GM21576 (cell line): ENCODE results near the gene OAT.

ENCODE experiments used
- ATAC-seq: cut with Tn5 transposase; IDR thresholded peaks from one replicate; pipeline ENCODE4 v1.9.1; 2021; ENCODE audit warnings: mild to moderate bottlenecking, moderate library complexity; ENCODE audit not compliant: unreplicated experiment

The OAT gene

GRCh38 chr10:124407456-124407855 lies 11.3 kb downstream of the OAT start:
- ATAC-seq: no peak

- ATAC-seq: peak; percentile 94
Observed at GRCh38 chr10:124403548-124403947, 15.2 kb downstream of the OAT start.

GRCh38 chr10:124402273-124402672 lies 16.4 kb downstream of the OAT start:
- no peak for ATAC-seq

GRCh38 chr10:124401633-124402032 lies 17.1 kb downstream of the OAT start:
- ATAC-seq: no peak

GRCh38 chr10:124394583-124394982 lies 24.1 kb downstream of the OAT start:
- no peak for ATAC-seq

GRCh38 chr10:124392626-124393342 lies 25.9 kb downstream of the OAT start:
- ATAC-seq: no peak

GRCh38 chr10:124390471-124391187 lies 28.1 kb downstream of the OAT start:
- ATAC-seq: no peak

GRCh38 chr10:124389613-124390361 lies 28.9 kb downstream of the OAT start:
- no peak for ATAC-seq

GRCh38 chr10:124388823-124389612 lies 29.7 kb downstream of the OAT start:
- peak; percentile 86 for ATAC-seq

- ATAC-seq: no peak
Observed at GRCh38 chr10:124388476-124388822, 30.3 kb downstream of the OAT start.

GRCh38 chr10:124387078-124387874 lies 31.4 kb downstream of the OAT start:
- ATAC-seq: no peak

GRCh38 chr10:124386186-124387077 lies 32.3 kb downstream of the OAT start:
- ATAC-seq: no peak

GRCh38 chr10:124385627-124386185 lies 33.0 kb downstream of the OAT start:
- ATAC-seq: no peak

GRCh38 chr10:124384591-124385190 lies 34.0 kb downstream of the OAT start:
- ATAC-seq: no peak

- ATAC-seq: no peak
Observed at GRCh38 chr10:124384172-124384571, 34.6 kb downstream of the OAT start.

- ATAC-seq: no peak
Observed at GRCh38 chr10:124383496-124383895, 35.2 kb downstream of the OAT start.

- ATAC-seq: no peak
Observed at GRCh38 chr10:124381011-124381611, 37.6 kb downstream of the OAT start.
